HG02938 (cell line): Measurements from ENCODE around the gene P2RX3.
"Not testable (repeated sequence)": the region's sequence is repeated elsewhere in the genome, so short reads cannot be mapped to it uniquely, and the experiment has no call there.

Experiments used
- ATAC-seq: cut with Tn5 transposase; IDR thresholded peaks from one replicate; pipeline ENCODE4 v1.9.1; 2021; ENCODE audit warnings: mild to moderate bottlenecking, moderate library complexity; ENCODE audit not compliant: unreplicated experiment

Gene P2RX3

GRCh38 chr11:57348052-57348451 lies 9.9 kb downstream of the P2RX3 start:
- no peak for ATAC-seq

DNA sequence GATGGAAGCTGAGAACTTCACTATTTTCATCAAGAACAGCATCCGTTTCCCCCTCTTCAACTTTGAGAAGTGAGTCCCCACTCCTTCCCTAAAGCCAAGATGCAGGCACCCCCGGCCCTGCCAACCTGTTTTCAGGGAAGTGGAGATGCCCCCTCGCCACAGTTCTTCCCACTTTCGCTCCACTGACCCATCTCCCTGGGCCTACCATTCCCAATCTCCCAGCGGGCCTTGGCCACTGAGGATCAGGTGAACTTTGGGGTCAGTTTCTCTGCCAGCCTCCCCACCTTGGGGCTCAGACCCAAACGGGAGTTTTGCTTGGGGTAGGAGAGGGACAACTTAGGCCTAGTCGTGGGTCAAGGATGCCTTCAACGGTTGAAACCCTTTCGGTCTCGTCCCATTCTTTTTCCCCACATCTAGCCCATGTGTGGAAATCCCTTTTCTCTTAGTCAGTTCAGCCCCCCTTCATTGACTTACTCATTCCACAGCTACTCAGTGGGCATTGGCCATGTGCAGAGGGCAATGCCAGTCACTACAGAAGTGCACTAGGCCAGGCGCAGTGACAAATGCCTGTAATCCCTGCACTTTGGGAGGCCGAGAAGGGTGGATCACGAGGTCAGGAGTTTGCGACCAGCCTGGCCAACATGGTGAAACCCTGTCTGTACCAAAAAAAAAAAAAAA lies 10.6 kb downstream of the P2RX3 start:
- no peak for ATAC-seq

GRCh38 chr11:57349491-57350274 lies 11.5 kb downstream of the P2RX3 start:
- ATAC-seq: no peak

DNA sequence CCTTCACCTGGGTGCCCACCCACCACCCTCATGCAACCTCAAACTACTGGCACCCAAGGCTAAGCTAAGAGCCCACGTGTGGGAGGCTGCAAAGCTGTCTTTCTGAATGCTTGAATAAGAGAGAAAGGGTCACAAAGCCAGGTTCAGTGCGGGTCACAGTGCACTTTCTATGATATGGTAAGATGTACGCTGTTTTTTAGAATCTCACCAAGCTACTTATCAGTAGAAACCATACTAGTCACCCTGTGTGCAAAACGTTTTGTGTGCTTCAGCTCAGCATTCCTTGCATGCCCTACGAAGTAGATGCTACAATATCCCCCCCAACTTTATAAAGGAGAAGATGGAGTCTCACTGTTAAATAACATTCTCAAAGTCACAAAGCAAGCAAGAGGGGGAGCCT lies 14.9 kb downstream of the P2RX3 start:
- no peak for ATAC-seq

DNA sequence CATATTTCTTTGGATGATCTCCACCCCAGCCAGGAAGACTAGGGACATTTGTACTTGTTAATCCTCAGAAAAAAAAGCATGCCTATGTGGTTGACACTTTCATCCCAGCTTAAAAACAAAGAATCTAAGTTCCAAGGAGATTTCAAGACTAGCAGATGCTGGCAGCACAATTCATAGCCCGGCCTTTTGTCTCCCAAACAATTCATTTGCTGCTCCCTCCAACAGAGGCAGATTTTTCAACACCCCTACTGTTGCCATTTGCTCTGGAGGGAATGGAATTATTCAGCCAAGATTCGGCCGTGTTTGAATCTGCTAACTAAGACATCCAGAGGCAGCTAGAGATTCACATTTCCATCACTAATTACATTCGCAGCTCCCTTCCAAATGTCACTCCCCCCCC lies 15.3 kb downstream of the P2RX3 start:
- no peak for ATAC-seq

DNA sequence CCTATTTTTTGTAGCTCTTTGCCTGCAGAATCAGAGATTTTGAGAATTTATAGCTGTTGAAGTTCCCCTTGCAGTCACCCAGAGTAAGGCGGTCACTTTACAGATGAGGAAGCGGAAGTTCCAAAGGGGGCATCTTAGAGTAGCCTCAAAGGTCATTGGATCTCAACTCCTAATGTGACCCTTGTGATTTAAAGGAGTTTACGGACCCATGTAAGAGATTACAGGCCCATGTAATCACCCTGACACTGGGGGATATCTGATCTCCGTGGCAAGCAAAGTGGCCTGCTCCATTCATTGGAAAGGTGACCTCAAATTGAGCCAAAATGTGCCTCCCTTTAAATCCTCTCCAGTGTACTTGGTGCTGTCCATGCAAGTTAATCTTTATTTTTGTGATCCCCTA lies 15.7 kb downstream of the P2RX3 start:
- ATAC-seq: no peak

DNA sequence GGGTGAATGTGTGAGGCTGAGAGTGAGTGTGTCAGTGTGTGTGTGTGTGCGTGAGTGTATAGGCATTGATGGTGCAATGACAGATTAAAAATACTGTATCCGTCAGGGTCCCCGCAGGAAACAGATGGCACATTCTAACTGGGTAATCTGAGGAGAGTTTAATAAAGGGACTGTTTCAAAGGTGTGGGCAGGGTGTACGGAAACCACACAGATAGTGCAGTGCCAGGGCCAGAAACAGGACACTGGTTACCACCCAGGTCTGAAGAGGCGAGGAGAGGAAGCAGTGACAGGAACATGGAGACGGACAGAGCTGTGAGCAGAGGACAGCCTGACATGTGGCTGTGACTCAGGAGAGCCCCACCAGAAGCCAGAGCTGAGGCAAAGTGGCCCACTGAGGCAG lies 16.5 kb downstream of the P2RX3 start:
- no peak for ATAC-seq

GRCh38 chr11:57356268-57356667 lies 18.1 kb downstream of the P2RX3 start:
- no peak for ATAC-seq

- no peak for ATAC-seq
Measured at GRCh38 chr11:57357310-57357709, 19.2 kb downstream of the P2RX3 start.

GRCh38 chr11:57357856-57358255 lies 19.7 kb downstream of the P2RX3 start:
- ATAC-seq: no peak

- ATAC-seq: no peak
Measured at GRCh38 chr11:57358543-57358961, 20.4 kb downstream of the P2RX3 start.

DNA sequence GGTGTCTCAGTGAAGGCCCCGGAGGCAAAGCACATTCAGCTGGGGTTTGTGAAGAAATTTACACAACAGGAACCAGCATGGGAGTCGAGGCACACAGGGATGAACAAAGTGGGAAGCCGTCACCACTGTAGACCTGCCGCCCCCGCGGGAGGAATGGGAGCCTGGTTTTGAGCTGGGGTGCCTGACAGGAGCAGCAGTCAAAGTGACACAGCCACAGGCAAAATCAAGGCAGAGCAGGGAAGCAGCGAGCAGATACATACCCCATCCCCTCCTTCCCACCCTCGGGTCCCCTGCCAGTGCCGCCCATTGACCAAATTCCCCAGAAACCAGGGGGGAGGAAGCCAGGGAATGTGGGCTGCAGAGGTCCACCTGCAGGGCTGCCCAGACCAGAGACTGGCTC lies 20.8 kb downstream of the P2RX3 start:
- no peak for ATAC-seq

- ATAC-seq: no peak
Measured at GRCh38 chr11:57359396-57359795, 21.2 kb downstream of the P2RX3 start.

- no peak for ATAC-seq
Measured at GRCh38 chr11:57359896-57360690, 21.9 kb downstream of the P2RX3 start.

- ATAC-seq: no peak
Measured at GRCh38 chr11:57360991-57361390, 22.8 kb downstream of the P2RX3 start.

DNA sequence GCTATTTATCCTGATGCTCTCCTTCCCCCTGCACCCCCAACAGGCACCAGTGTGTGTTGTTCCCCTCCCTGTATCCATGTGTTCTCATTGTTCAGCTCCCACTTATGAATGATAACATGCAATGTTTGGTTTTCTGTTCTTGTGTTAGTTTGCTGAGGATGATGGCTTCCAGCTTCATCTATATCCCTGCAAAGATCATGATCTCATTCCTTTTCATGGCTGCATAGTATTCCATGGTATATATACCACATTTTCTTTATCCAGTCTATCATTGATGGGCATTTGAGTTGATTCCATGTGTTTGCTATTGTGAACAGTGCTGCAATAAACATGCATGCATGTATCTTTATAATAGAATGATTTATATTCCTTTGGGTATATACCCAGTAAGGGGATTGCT lies 23.3 kb downstream of the P2RX3 start:
- not testable (repeated sequence) for ATAC-seq

GRCh38 chr11:57361926-57362325 lies 23.8 kb downstream of the P2RX3 start:
- no peak for ATAC-seq

GRCh38 chr11:57363131-57364080 lies 25.3 kb downstream of the P2RX3 start:
- ATAC-seq: no peak

GRCh38 chr11:57364851-57365660 lies 26.9 kb downstream of the P2RX3 start:
- no peak for ATAC-seq
